Measurements from ENCODE around the gene FXR2.

FXR2 gene

DNA sequence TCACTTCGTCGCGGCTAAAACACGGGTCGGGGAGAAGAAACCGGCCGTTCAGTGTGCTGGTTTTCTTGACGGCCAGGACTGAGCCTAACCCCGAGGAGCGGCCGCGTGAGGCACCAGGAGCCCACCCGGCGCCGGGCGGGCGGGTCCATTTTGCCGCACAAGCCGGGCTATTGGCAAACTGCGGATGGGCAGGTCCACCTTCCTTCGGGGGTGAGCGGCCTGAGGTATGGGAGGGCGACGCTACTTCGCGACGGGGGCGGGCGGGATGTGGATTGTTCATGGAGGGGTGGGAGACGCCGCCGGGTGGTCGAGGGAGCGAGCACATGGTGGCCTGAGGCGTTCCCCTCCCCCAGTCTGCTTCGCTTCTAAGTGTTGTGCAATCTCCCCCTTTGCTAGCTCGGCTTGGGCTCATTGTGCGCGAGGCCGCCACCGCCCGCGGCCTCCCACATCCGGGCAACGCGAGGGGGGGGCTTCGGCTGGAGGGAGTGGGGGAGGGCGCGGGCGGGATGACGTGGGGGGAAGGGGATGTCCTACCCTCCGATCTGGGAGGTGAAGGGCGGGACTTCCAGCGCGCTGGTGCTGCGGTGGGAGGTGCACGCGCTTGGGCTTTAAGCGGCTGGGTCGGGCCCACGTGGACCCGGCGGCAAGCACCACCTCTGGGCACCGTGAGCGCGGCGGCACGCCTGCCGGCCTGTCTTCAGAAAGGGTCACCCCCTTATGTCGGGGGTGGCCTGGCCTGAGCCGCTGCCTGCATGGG lies 41.2 kb downstream of the FXR2 start:
- DNase-seq (ENCODE audit: low read depth, low spot score): peak; percentile 82

DNA sequence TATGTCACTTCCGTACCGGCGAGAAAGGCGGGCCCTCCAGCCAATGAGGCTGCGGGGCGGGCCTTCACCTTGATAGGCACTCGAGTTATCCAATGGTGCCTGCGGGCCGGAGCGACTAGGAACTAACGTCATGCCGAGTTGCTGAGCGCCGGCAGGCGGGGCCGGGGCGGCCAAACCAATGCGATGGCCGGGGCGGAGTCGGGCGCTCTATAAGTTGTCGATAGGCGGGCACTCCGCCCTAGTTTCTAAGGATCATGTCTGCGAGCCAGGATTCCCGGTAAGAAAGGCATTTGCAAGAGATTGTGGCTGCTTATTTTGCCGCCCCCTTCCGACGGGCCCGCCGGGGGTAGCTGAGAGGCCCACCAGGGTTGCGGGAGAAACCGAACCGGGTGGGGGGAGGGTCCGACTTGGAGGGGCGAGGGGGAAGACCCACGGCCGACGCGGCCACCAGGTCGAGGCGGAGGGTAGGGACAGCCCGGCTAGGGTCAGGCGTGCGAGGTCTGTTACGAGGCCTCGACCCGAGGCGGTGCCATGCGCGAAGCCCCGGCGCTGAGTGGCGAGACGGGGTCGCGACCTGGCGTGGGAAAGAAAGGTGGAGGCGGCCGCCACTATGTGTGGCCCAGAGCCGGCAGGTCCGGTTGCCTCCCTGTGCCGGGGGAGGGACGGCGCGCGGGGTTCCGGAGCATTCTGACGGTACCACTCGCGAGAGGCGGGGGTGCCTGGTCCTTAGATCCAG lies 41.9 kb downstream of the FXR2 start:
- peak; percentile 98 for DNase-seq (ENCODE audit: low read depth, low spot score)

GRCh38 chr17:7572338-7572587 lies 42.4 kb downstream of the FXR2 start:
- DNase-seq (ENCODE audit: low read depth, low spot score): no peak

GRCh38 chr17:7570351-7570750 lies 44.3 kb downstream of the FXR2 start:
- no peak for DNase-seq (ENCODE audit: low read depth, low spot score)

DNA sequence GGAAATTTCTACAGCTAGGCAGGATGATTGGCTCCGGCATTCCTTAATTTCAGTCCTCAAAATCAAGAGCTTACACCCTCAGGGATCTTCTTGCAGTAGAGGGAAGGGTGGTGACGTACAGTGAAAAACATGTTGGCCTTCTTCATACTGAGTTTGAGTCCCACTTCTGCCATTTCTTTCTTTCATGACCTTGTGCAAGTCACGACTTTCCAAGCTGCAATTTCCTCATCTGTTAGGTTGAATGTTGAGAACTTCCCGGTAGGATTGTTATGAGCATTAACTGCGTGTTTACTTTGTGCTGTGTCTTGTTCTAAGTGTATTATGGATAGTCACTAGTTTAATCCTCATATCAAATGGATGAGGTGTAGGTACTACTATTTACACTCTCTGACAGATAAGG lies 45.1 kb downstream of the FXR2 start:
- DNase-seq (ENCODE audit: low read depth, low spot score): no peak

- no peak for DNase-seq (ENCODE audit: low read depth, low spot score)
Measured at GRCh38 chr17:7563115-7563869, 51.4 kb downstream of the FXR2 start.

DNA sequence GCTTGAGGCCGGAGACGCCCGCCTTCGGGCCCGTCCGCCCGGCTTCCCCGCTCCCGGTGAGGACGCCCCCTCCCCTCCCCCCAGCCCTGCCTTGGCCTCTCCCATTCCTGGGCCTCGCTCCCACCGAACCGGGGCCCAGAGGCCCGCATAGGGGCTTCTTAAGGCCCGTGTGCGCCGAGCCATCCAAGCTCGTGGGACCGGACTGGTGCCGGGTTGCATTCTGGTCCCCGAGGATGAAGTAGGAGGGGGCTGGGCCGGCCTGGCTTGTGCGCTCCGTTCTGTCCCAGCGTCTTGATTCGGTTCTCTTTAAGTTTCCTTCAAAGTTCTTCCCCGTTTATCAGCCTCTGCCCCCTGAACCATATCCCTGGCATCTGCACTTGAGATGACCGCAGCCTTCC lies 52.5 kb downstream of the FXR2 start:
- no peak for DNase-seq (ENCODE audit: low read depth, low spot score)

GRCh38 chr17:7561589-7562207 lies 53.0 kb downstream of the FXR2 start, which contains the start of gene SENP3:
Gene SENP3 (plus strand): TSS chr17:7561919. CDS start chr17:7563077, 1,158 bp downstream.
- DNase-seq (ENCODE audit: low read depth, low spot score): peak; percentile 79

- peak; percentile 66 for DNase-seq (ENCODE audit: low read depth, low spot score)
Measured at GRCh38 chr17:7561028-7561575, 53.6 kb downstream of the FXR2 start.

- DNase-seq (ENCODE audit: low read depth, low spot score): no peak
Measured at GRCh38 chr17:7560172-7561027, 54.3 kb downstream of the FXR2 start.

DNA sequence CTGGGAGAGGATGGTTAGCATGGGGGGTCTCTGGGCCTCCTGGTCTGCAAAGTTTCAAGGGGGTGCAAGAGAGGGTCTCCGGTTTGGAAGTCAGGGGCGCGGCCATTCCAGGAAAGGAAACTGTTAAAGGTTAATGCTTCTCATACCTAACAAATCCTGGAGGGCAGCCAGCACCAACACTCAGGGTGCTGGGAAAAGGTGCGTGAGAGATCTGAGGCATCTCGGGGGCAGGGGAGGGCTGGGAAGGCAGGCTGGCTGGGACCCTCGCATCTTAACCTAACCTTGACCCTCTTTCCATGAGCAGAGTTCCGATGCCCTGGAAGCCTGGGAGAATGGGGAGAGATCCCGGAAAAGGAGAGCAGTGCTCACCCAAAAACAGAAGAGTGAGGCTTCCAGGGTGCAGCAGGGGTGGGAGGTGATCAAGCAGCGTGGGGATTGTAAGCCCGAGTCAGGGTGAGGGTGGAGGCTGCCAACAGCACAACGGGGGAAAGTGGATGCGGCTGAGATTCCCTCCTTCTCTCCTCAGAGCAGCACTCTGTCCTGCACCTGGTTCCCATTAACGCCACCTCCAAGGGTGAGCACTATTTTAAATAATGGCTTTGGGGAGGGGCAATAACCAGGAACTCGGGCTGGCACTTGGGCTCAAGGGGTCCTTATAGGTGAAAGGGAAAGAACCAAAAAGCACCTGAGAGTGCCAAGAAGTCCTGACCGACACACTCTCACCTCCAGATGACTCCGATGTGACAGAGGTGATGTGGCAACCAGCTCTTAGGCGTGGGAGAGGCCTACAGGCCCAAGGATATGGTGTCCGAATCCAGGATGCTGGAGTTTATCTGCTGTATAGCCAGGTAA lies 55.2 kb downstream of the FXR2 start:
- no peak for DNase-seq (ENCODE audit: low read depth, low spot score)

DNA sequence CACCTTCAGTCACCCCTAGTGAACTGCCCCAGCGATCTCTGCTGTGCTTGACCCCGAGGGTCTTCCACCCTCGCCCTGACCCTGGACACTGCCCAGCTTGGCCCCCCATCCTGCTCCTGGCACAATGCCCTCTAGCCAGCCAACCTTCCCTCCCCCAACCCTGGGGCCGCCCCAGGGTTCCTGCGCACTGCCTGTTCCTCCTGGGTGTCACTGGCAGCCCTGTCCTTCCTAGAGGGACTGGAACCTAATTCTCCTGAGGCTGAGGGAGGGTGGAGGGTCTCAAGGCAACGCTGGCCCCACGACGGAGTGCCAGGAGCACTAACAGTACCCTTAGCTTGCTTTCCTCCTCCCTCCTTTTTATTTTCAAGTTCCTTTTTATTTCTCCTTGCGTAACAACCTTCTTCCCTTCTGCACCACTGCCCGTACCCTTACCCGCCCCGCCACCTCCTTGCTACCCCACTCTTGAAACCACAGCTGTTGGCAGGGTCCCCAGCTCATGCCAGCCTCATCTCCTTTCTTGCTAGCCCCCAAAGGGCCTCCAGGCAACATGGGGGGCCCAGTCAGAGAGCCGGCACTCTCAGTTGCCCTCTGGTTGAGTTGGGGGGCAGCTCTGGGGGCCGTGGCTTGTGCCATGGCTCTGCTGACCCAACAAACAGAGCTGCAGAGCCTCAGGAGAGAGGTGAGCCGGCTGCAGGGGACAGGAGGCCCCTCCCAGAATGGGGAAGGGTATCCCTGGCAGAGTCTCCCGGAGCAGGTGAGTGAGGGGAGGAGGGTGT lies 56.0 kb downstream of the FXR2 start, which contains the start of gene TNFSF13:
Gene TNFSF13 (plus strand): TSS at position 207 of the 776 bp plus-strand sequence. CDS start 290 bp downstream, at position 497.
- no peak for DNase-seq (ENCODE audit: low read depth, low spot score)

- no peak for DNase-seq (ENCODE audit: low read depth, low spot score)
Measured at GRCh38 chr17:7557775-7558543, 56.7 kb downstream of the FXR2 start.

GRCh38 chr17:7557147-7557764 lies 57.4 kb downstream of the FXR2 start:
- DNase-seq (ENCODE audit: low read depth, low spot score): no peak

DNA sequence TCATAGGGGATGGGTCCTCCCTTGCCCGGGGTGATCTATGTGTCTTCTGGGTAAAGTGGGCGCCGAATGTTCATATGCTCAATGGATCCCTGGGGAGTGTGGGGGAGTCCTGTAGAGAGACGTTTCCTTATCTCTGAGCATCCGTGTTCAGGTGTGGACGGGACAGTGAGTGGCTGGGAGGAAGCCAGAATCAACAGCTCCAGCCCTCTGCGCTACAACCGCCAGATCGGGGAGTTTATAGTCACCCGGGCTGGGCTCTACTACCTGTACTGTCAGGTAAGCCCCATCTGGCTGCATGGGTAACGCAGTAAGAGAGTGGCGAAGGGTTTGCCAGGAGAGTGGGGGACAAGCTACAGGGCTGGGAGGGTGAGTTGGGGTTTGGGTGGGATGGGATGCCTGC lies 58.1 kb downstream of the FXR2 start:
- no peak for DNase-seq (ENCODE audit: low read depth, low spot score)

DNA sequence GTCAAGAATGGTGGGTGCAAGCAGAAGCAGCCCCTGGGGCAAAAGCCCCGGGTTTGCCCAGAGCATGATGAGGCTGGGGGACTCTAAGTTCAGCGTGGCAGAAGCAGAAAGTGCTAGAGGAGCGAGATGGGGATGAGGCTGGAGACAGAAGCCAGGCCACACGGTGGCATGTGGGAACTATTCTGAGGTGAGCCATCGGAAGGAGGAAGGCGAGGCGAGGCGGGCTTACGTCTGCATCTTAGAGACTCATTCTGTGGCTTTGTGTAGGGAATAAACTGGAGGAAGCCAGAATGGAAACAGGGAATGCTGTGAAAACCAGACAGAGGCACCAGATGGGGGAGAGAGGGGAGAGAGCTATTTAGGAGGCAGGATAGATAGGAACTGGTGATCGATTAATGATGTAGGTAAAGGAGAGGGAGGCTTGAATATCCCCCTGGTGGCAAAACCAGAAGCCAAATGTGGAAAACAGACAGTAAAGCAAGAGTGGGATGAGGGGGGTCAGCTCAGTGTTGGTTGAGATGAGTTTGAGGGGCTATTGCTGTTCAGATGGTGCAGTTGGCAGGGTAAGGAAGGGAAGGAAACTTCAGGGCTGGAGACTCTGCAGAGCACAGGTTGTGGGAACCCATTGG lies 59.3 kb downstream of the FXR2 start:
- no peak for DNase-seq (ENCODE audit: low read depth, low spot score)

- DNase-seq (ENCODE audit: low read depth, low spot score): no peak
Measured at GRCh38 chr17:7553356-7553755, 61.3 kb downstream of the FXR2 start.
